Measurements from ENCODE around the gene HMGB2. TPM values are rescaled to one million over a fixed set of nuclear protein-coding genes. Genes with fewer than 3 reads are reported as not detected.

The HMGB2 gene
- total RNA-seq, 2 experiments from 2014 or later: 610 to 614 TPM

GRCh38 chr4:173367285-173367684 lies 33.1 kb upstream of the HMGB2 start:
- ChIA-PET POLR2A (interaction anchor here (1.2 to 1.3 kb wide), 2 partner anchors 32 to 34 kb away, joined by 3 to 13 read pairs; partner anchors contain the start of gene HMGB2), CTCF (interaction anchor here (1.1 to 2.8 kb wide), 3 partner anchors 12 to 66 kb away, joined by 3 to 10 read pairs (median 3); no protein-coding TSS in a partner anchor)
- Mint-ChIP-seq H3K36me3 (peaks cover 2% of the 10 kb centered on the region), H3K4me1 (ENCODE audit: low read depth) (peaks cover 30% of the 10 kb centered on the region), H3K4me3 (no peak overlapping the region), H3K9me3 (no peaks in the 10 kb centered on the region), H3K27me3 (no peaks in the 10 kb centered on the region), H3K27ac (peak overlapping the region; percentile 19)
- intact Hi-C loops (cut with micrococcal nuclease): no loop called here
- no peak for DNase-seq

- H3K4me3 Mint-ChIP-seq: no peak overlapping the region
- CTCF ChIA-PET: interaction anchor here (0.7 kb wide), 1 partner anchor 20 kb away, joined by 3 read pairs; no protein-coding TSS in a partner anchor
- H3K27me3 Mint-ChIP-seq: no peaks in the 10 kb centered on the region
These were observed 31.3 kb upstream of the HMGB2 start for GRCh38 chr4:173365359-173365996.

DNA sequence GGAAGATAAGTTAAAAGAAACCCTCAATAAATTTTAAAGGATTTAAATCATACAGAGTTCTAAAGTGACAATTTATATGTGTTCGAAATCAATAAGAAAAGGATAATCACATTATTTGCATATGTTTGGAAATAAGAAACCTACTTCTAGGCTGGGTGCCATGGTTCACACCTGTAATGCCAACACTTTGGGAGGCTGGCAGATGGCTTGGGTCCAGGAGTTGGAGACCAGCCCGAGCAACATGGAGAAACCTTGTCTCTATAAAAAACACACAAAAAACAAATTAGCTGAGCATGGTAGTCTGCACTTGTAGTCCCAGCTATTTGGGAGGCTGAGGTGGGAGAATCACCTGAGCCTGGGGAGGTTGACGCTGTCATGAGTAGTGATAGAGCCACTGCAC lies 28.5 kb upstream of the HMGB2 start:
- CTCF ChIA-PET: no interaction called here

More at GRCh38 chr4:173365359-173365996, 31.3 kb upstream of the HMGB2 start:
- H3K9me3 Mint-ChIP-seq: no peaks in the 10 kb centered on the region
- no peaks in the 10 kb centered on the region for H3K36me3 Mint-ChIP-seq
- no peak for DNase-seq
- H3K4me1 Mint-ChIP-seq (ENCODE audit: low read depth): peaks cover 28% of the 10 kb centered on the region
- POLR2A ChIA-PET: no interaction called here
- intact Hi-C loops (cut with micrococcal nuclease): no loop called here
- H3K27ac Mint-ChIP-seq: no peak overlapping the region

DNA sequence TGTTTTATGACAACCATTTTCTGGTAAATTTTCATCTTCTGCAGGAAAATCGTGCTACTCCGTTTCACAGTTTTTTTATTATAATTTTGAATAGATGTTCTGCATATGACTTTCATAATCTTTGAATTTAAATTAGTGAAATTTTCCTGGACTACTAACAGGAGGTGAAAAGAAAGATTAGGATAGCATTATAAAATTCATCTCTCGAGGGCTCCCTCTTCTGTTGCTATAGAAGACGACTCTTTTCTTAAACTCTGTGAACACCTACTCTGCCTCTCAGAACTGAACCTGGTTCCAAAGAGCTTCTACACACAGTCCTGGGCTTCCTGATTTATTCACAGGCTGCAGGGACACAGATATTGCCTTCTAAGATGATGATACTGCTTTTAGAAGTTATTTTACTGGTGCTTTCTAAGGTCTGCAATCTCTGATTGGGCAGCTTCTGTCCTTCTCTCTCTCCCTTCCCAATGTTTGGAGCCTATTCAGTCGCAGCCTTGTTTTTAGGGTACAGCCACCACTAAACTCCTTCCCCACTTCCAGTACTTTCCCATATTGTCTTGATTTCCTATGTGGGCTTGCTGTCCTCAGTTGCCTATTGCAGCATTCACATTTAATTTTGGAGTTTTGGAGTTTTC lies 26.5 kb upstream of the HMGB2 start:
- CTCF ChIA-PET: interaction anchor here (0.8 kb wide), 1 partner anchor 68 kb away, joined by 3 read pairs; no protein-coding TSS in a partner anchor
- Mint-ChIP-seq H3K36me3 (no peaks in the 10 kb centered on the region), H3K4me1 (ENCODE audit: low read depth) (peaks cover 6% of the 10 kb centered on the region), H3K27me3 (peaks cover 2% of the 10 kb centered on the region), H3K4me3 (no peak overlapping the region), H3K9me3 (no peaks in the 10 kb centered on the region), H3K27ac (no peak overlapping the region)
- intact Hi-C loops (cut with micrococcal nuclease): no loop called here
- POLR2A ChIA-PET: no interaction called here
- DNase-seq: no peak

More for the DNA sequence above, 28.5 kb upstream of the HMGB2 start:
- POLR2A ChIA-PET: no interaction called here
- Mint-ChIP-seq H3K27ac (no peak overlapping the region), H3K27me3 (peaks cover 2% of the 10 kb centered on the region), H3K4me3 (no peak overlapping the region), H3K36me3 (no peaks in the 10 kb centered on the region), H3K4me1 (ENCODE audit: low read depth) (peaks cover 19% of the 10 kb centered on the region), H3K9me3 (no peaks in the 10 kb centered on the region)
- intact Hi-C loops (cut with micrococcal nuclease): no loop called here
- DNase-seq: no peak

DNA sequence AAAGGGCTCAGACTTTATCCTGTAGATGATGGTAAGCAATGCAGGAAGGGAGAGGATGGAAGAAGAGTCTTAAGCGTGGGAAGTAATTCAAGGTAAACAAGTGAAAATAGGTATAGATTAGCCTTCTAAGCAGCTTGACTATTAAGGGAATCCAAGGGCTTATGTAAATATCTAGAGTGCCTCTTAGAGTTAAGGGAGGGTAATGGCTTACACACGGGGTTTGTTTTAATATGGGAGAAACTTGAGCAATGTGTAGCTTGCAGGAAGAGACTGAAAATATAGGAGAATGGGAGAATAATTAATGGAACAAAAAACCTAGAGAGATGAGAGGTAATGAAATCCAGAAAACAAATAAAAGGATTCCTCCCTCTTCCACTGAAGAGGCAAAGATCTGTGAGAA lies 23.8 kb upstream of the HMGB2 start:
- no peak overlapping the region for H3K4me3 Mint-ChIP-seq
- intact Hi-C loops (cut with micrococcal nuclease): no loop called here
- no peaks in the 10 kb centered on the region for H3K36me3 Mint-ChIP-seq
- no peaks in the 10 kb centered on the region for H3K4me1 Mint-ChIP-seq (ENCODE audit: low read depth)
- H3K9me3 Mint-ChIP-seq: no peaks in the 10 kb centered on the region
- no peak overlapping the region for H3K27ac Mint-ChIP-seq
- H3K27me3 Mint-ChIP-seq: peaks cover 7% of the 10 kb centered on the region
- CTCF ChIA-PET: interaction anchor here (0.9 kb wide), 1 partner anchor 13 kb away, joined by 3 read pairs; no protein-coding TSS in a partner anchor
- POLR2A ChIA-PET: interaction anchor here (0.9 kb wide), 1 partner anchor 14 kb away, joined by 4 read pairs; no protein-coding TSS in a partner anchor
- no peak for DNase-seq

- Mint-ChIP-seq H3K9me3 (no peaks in the 10 kb centered on the region), H3K27me3 (peaks cover 1% of the 10 kb centered on the region), H3K27ac (no peak overlapping the region), H3K4me1 (ENCODE audit: low read depth) (no peaks in the 10 kb centered on the region), H3K36me3 (no peaks in the 10 kb centered on the region), H3K4me3 (no peak overlapping the region)
- no peak for DNase-seq
- intact Hi-C loops (cut with micrococcal nuclease): no loop called here
- POLR2A ChIA-PET: no interaction called here
- CTCF ChIA-PET: interaction anchor here (0.9 to 1.0 kb wide), 2 partner anchors 45 to 334 kb away, joined by 4 read pairs; no protein-coding TSS in a partner anchor
These were observed 13.3 kb upstream of the HMGB2 start for GRCh38 chr4:173347467-173347866.

DNA sequence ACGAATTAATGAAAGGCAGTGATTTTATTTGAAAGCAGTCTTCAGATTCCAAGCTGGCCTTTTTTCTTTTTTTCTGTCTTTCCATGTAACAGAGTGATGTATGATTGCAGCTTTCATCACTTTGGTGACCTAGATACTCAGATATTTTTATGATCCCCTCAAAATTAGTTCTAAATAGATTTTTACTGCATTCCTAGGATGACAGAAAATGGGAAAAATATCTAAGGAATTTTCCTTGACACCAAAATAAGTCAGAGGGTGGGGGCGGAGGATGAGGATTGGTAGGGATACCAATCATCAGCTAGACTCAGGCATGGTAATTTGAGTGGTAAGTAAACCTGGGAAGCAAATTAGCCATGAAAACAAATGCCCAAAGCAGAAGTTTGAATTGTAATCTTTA lies 11.9 kb upstream of the HMGB2 start:
- H3K9me3 Mint-ChIP-seq: no peaks in the 10 kb centered on the region
- peaks cover 3% of the 10 kb centered on the region for H3K27me3 Mint-ChIP-seq
- no peaks in the 10 kb centered on the region for H3K36me3 Mint-ChIP-seq
- H3K4me3 Mint-ChIP-seq: no peak overlapping the region
- H3K27ac Mint-ChIP-seq: no peak overlapping the region
- intact Hi-C loops (cut with micrococcal nuclease): no loop called here
- H3K4me1 Mint-ChIP-seq (ENCODE audit: low read depth): no peaks in the 10 kb centered on the region
- DNase-seq: no peak
- ChIA-PET CTCF (interaction anchor here (1.3 kb wide), 1 partner anchor 12 kb away, joined by 3 read pairs; no protein-coding TSS in a partner anchor), POLR2A (interaction anchor here (1.3 kb wide), 1 partner anchor 11 kb away, joined by 3 read pairs; no protein-coding TSS in a partner anchor)

GRCh38 chr4:173345648-173346047 lies 11.5 kb upstream of the HMGB2 start:
- intact Hi-C loops (cut with micrococcal nuclease): no loop called here
- no peaks in the 10 kb centered on the region for H3K9me3 Mint-ChIP-seq
- H3K4me3 Mint-ChIP-seq: no peak overlapping the region
- H3K4me1 Mint-ChIP-seq (ENCODE audit: low read depth): no peaks in the 10 kb centered on the region
- CTCF ChIA-PET: interaction anchor here (0.8 to 1.3 kb wide), 2 partner anchors 12 to 20 kb away, joined by 3 read pairs; no protein-coding TSS in a partner anchor
- no peak overlapping the region for H3K27ac Mint-ChIP-seq
- peaks cover 3% of the 10 kb centered on the region for H3K27me3 Mint-ChIP-seq
- DNase-seq: no peak
- POLR2A ChIA-PET: interaction anchor here (1.3 kb wide), 1 partner anchor 10 kb away, joined by 3 read pairs; no protein-coding TSS in a partner anchor
- no peaks in the 10 kb centered on the region for H3K36me3 Mint-ChIP-seq

DNA sequence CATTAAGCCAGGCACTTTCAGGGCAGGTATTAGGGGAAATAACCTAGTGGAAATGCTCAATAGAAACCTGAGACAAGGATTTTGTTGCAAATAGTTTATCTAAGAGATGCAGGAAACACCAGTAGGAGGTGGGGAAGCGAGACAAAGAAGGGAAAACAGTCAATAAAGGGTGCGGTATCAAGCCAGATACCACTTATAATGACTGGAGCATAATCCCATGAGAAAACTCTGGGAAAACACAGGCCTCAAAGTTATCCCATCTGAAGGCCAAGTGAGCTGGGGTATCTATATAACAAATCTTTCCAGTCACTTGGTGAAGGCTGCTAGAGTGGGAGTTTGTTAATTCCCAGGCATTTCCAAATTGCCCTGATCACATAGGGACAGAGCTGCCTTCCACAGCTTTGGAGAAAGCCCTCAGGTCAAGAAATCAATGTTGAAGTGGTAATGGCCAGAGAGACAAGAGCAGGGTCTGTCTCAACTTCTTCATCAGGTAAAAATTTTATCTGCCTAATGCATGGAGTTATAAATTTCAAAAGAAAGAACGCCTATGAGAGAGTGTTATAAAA lies 9.8 kb upstream of the HMGB2 start:
- POLR2A ChIA-PET: no interaction called here
- Mint-ChIP-seq H3K4me3 (no peak overlapping the region), H3K36me3 (no peaks in the 10 kb centered on the region), H3K4me1 (ENCODE audit: low read depth) (no peaks in the 10 kb centered on the region), H3K27ac (no peak overlapping the region), H3K9me3 (no peaks in the 10 kb centered on the region), H3K27me3 (peaks cover 1% of the 10 kb centered on the region)
- CTCF ChIA-PET: no interaction called here
- DNase-seq: no peak
- intact Hi-C loops (cut with micrococcal nuclease): no loop called here

- H3K9me3 Mint-ChIP-seq: no peaks in the 10 kb centered on the region
- intact Hi-C loops (cut with micrococcal nuclease): no loop called here
- H3K4me3 Mint-ChIP-seq: no peak overlapping the region
- peaks cover 19% of the 10 kb centered on the region for H3K36me3 Mint-ChIP-seq
- peaks cover 5% of the 10 kb centered on the region for H3K27me3 Mint-ChIP-seq
- H3K27ac Mint-ChIP-seq: no peak overlapping the region
- POLR2A ChIA-PET: no interaction called here
- H3K4me1 Mint-ChIP-seq (ENCODE audit: low read depth): peaks cover 2% of the 10 kb centered on the region
- no peak for DNase-seq
- CTCF ChIA-PET: no interaction called here
These were observed 3.3 kb upstream of the HMGB2 start for GRCh38 chr4:173337463-173337862.

- POLR2A ChIA-PET: interaction anchor here (0.8 to 4.6 kb wide), 7 partner anchors 10 to 167 kb away, joined by 3 to 117 read pairs (median 5); partner anchors contain the start of genes GALNT7 and SAP30
- Mint-ChIP-seq H3K4me3 (peak overlapping the region; percentile 95), H3K27me3 (peaks cover 4% of the 10 kb centered on the region), H3K27ac (peak overlapping the region; percentile 100), H3K36me3 (peaks cover 35% of the 10 kb centered on the region), H3K4me1 (ENCODE audit: low read depth) (peaks cover 11% of the 10 kb centered on the region), H3K9me3 (no peaks in the 10 kb centered on the region)
- CTCF ChIA-PET: interaction anchor here (0.7 to 2.8 kb wide), 5 partner anchors 33 to 165 kb away, joined by 3 to 12 read pairs (median 5); partner anchors contain the start of gene SAP30
- intact Hi-C loops (cut with micrococcal nuclease): loop anchor here (1.0 to 2.0 kb wide), 6 partner anchors 17 to 948 kb away; partner anchors contain the start of genes CEP44, FBXO8, GALNT7 and SAP30
- DNase-seq: peak; percentile 74
These were observed 964 bp upstream of the HMGB2 start for GRCh38 chr4:173334891-173335752.

Measured in activated CD4-positive, alpha-beta memory T cell treated with anti-CD3 and anti-CD28 coated beads for 36 hours (primary cell).